DND-41 (cell line): ENCODE measurements around the gene LYRM9.

Experiments used
- ATAC-seq: fragments of 200-7000 bp; cut with Tn5 transposase; 3 replicates; pipeline ENCODE4 v1.9.1; 2021; ENCODE audit warnings: low read depth; ENCODE audit not compliant: insufficient read depth
- DNase-seq: peaks from one replicate; pipeline ENCODE4 v3.0.0-alpha.2; 2020
- H2AFZ ChIP-seq: 2 replicates; pipeline ENCODE4 v1.6.0; 2012; ENCODE audit warnings: low read depth, low read length
- H3K27ac ChIP-seq: 2 replicates; pipeline ENCODE4 v1.5.1; 2012; ENCODE audit warnings: low read length, inconsistent platforms
- H3K27me3 ChIP-seq: fragments of 200-600 bp; sonication (generic); 2 replicates; pipeline ENCODE4 v1.6.0; 2012; ENCODE audit warnings: low read length, mild to moderate bottlenecking, inconsistent platforms; ENCODE audit not compliant: insufficient read depth, poor library complexity
- H3K36me3 ChIP-seq: 2 replicates; pipeline ENCODE4 v1.5.1; 2012; ENCODE audit warnings: low read length, inconsistent platforms; ENCODE audit not compliant: insufficient read depth
- H3K4me1 ChIP-seq: 2 replicates; pipeline ENCODE4 v1.5.1; 2012; ENCODE audit warnings: mild to moderate bottlenecking, low read length; ENCODE audit not compliant: insufficient read depth
- H3K4me2 ChIP-seq: 2 replicates; pipeline ENCODE4 v1.6.0; 2012; ENCODE audit warnings: mild to moderate bottlenecking, moderate library complexity, low read length, inconsistent platforms; ENCODE audit not compliant: insufficient read depth
- H3K4me3 ChIP-seq, 2 experiments: fragments of 200-600 bp in 1 of 2; shearing (Covaris generic) in 1 of 2; 2 replicates each; pipeline ENCODE4 v1.5.1; 2012 to 2016; ENCODE audit warnings: inconsistent platforms in 2 of 2, low read length in 2 of 2, mild to moderate bottlenecking in 2 of 2, low read depth in 1 of 2, moderate library complexity in 1 of 2
- H3K79me2 ChIP-seq: 2 replicates; pipeline ENCODE4 v1.6.0; 2012; ENCODE audit warnings: low read length, inconsistent platforms; ENCODE audit not compliant: insufficient read depth
- H3K9ac ChIP-seq: 2 replicates; pipeline ENCODE4 v1.6.0; 2012; ENCODE audit warnings: low read depth, mild to moderate bottlenecking, inconsistent platforms, low read length, moderate library complexity
- H3K9me3 ChIP-seq: 2 replicates; pipeline ENCODE4 v1.5.1; 2012; ENCODE audit warnings: low read length, moderate library complexity, mild to moderate bottlenecking, inconsistent platforms; ENCODE audit not compliant: insufficient read depth, severe bottlenecking
- H4K20me1 ChIP-seq: 2 replicates; pipeline ENCODE4 v1.6.0; 2012; ENCODE audit warnings: low read length; ENCODE audit not compliant: insufficient read depth
- CTCF ChIP-seq: IDR thresholded peaks from 2 replicates; pipeline ENCODE4 v1.5.1; 2012; ENCODE audit warnings: borderline replicate concordance, low read length, moderate library complexity, mild to moderate bottlenecking; ENCODE audit not compliant: poor library complexity, severe bottlenecking; ENCODE audit errors: extremely low read depth
- EZH2 ChIP-seq: IDR thresholded peaks from 3 replicates; pipeline ENCODE4 v1.6.1; 2012; ENCODE audit warnings: borderline replicate concordance, low read depth, mild to moderate bottlenecking, moderate library complexity, low read length, inconsistent platforms; ENCODE audit not compliant: severe bottlenecking

LYRM9 gene

GRCh38 chr17:27938864-27939263, 45.7 kb upstream of the LYRM9 start:
- no peak for TF ChIP-seq EZH2
- H3K4me3 ChIP-seq: no peak overlapping the region

GRCh38 chr17:27938241-27938640, 45.1 kb upstream of the LYRM9 start:
- ATAC-seq (no peak), DNase-seq (no peak)
- no peaks in the 10 kb centered on the region for H3K4me1 ChIP-seq
- no peak overlapping the region for H3K9ac ChIP-seq
- H3K79me2 ChIP-seq: no peaks in the 10 kb centered on the region
- no peak overlapping the region for H2AFZ ChIP-seq
- no peaks in the 10 kb centered on the region for H3K27me3 ChIP-seq
- no peaks in the 10 kb centered on the region for H4K20me1 ChIP-seq
- no peak overlapping the region for H3K4me3 ChIP-seq
- no peaks in the 10 kb centered on the region for H3K9me3 ChIP-seq
- no peak for TF ChIP-seq EZH2
- TF ChIP-seq CTCF: no peak
- H3K27ac ChIP-seq: no peak overlapping the region
- H3K4me2 ChIP-seq: no peak overlapping the region
- H3K36me3 ChIP-seq: no peaks in the 10 kb centered on the region

More at GRCh38 chr17:27938864-27939263, 45.7 kb upstream of the LYRM9 start:
- Histone ChIP-seq H3K4me2 (no peak overlapping the region), H2AFZ (no peak overlapping the region), H3K27me3 (no peaks in the 10 kb centered on the region), H3K4me1 (no peaks in the 10 kb centered on the region), H3K79me2 (no peaks in the 10 kb centered on the region), H3K27ac (no peak overlapping the region), H3K9me3 (no peaks in the 10 kb centered on the region), H4K20me1 (no peaks in the 10 kb centered on the region), H3K36me3 (no peaks in the 10 kb centered on the region), H3K9ac (no peak overlapping the region)
- no peak for ATAC-seq
- DNase-seq: no peak

GRCh38 chr17:27937025-27937546, 43.9 kb upstream of the LYRM9 start:
- Histone ChIP-seq H3K4me2 (no peak overlapping the region), H3K36me3 (no peaks in the 10 kb centered on the region), H3K9ac (no peak overlapping the region), H3K4me3 (no peak overlapping the region), H4K20me1 (no peaks in the 10 kb centered on the region), H3K27me3 (no peaks in the 10 kb centered on the region), H3K9me3 (no peaks in the 10 kb centered on the region), H3K4me1 (no peaks in the 10 kb centered on the region), H2AFZ (no peak overlapping the region), H3K27ac (no peak overlapping the region), H3K79me2 (no peaks in the 10 kb centered on the region)
- DNase-seq (no peak), ATAC-seq (no peak)
- TF ChIP-seq EZH2: no peak
- TF ChIP-seq CTCF: no peak

- DNase-seq (no peak), ATAC-seq (no peak)
- no peak for TF ChIP-seq EZH2
- TF ChIP-seq CTCF: no peak
- Histone ChIP-seq H3K27ac (no peak overlapping the region), H3K4me3 (no peak overlapping the region), H3K9ac (no peak overlapping the region), H3K79me2 (no peaks in the 10 kb centered on the region), H3K27me3 (no peaks in the 10 kb centered on the region), H4K20me1 (no peaks in the 10 kb centered on the region), H3K36me3 (no peaks in the 10 kb centered on the region), H3K4me2 (no peak overlapping the region), H3K4me1 (no peaks in the 10 kb centered on the region), H2AFZ (no peak overlapping the region), H3K9me3 (no peaks in the 10 kb centered on the region)
Measured at GRCh38 chr17:27930000-27930399, 36.8 kb upstream of the LYRM9 start.
